GM12874 (cell line): ENCODE results near the gene ADCYAP1R1.

Experiments used
- CTCF ChIP-seq: IDR thresholded peaks from 2 replicates; pipeline ENCODE4 v1.5.1; 2011; ENCODE audit warnings: low read depth, mild to moderate bottlenecking, control low read depth, low read length, moderate library complexity; ENCODE audit not compliant: insufficient read depth

Gene ADCYAP1R1

DNA sequence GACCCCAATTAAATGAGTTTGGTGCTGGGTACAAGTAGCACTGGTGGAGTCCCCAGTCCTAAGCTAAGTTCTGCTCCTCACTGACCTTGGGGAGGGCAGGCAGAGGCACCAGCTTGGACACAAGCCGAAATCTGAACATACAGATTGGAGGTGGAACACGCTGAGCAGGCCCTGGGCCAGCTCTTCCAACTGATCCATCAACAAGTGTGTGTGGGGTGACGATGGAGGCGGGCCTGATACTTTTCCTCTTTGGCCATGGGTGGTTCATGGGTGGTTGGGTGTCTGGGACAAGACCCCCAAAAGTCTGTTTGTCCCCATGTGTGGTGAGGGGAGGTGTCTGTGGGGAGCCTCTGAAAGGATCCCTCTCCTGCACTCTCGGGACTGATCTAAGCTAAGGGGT lies 1.9 kb downstream of the ADCYAP1R1 start:
- TF ChIP-seq CTCF, result no peak

- no peak for TF ChIP-seq CTCF
Measured at GRCh38 chr7:31054608-31055278, 2.6 kb downstream of the ADCYAP1R1 start.

GRCh38 chr7:31055471-31055870 lies 3.4 kb downstream of the ADCYAP1R1 start:
- no peak for TF ChIP-seq CTCF

DNA sequence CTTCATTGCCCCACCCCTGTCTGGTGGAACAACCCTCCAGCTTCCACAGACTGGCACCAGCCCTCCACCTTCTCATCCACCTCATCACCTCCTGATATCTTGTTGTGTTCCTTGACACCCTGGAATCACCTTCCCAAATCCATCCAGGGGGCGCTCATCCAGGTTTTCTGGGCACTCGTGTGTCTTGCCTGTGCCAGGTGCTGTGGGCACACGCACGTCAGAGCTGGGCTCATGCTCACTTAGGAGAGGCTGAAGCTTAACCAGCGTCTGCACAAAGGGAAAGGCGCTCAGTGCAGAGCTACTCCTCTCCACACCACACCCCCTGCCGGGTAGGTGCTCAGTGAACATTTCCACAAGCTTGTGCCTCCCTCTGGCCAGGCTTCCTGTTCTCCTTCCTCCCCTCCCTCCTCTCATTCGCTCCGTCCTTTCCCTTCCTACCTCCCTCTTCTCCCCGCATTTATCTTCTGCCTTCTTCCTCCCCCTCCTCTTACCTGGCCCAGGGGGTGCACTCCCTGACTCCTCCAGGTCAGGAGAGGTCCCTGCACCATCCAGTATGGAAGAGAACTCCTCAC lies 4.8 kb downstream of the ADCYAP1R1 start:
- TF ChIP-seq CTCF, result no peak

DNA sequence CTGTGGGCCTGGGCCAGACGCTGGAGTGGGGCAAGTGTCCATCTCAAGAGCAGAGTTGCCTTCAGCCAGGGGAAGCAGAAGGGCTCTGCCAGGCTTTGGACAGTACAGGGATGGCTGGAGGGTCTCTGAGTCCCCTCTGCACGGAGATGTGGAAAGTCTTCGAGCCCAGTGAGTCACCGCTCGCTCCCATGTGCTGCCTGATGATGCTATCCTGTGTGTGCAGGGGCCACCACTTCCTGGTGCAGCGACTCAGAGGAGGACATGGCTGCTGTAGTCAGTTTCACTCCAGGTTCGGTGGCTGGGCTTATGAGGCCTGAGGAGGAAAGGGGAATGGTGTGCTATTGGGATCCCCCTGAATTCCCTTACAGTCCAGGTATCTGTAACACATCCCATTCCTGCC lies 6.0 kb downstream of the ADCYAP1R1 start:
- no peak for TF ChIP-seq CTCF

DNA sequence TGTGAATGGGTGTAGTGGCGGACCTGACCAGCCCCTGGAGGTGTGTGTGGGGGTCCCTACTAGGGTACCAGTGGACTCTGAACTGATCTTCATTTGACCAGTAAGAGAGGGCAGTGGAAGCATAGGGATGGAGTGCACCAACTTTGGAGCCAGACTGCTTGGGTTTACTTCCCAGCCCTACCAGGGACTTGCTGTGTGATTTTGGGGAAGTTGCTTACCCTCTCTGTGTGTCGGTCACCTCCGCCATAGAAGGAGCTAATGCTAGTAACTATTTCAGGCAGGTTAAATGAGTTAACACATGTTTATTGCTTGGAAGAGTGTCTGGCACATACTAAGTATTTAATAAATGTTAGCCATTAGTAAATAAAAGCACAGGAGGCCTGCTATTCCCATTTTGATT lies 6.6 kb downstream of the ADCYAP1R1 start:
- TF ChIP-seq CTCF, result no peak

- no peak for TF ChIP-seq CTCF
Measured at GRCh38 chr7:31059551-31059950, 7.4 kb downstream of the ADCYAP1R1 start.
